ENCODE data around the gene IRF9. TPM values are rescaled to one million over a fixed set of nuclear protein-coding genes. Genes with fewer than 3 reads are reported as not detected.

The IRF9 gene
- 35.1 and 40.7 TPM in 2 replicates for total RNA-seq (2014; rRNA removed; shearing (Covaris generic))
- 36.2 and 39.1 TPM in 2 replicates for total RNA-seq (2022)
- percentile 57 among the genes with signal in this experiment for Bru-seq, nascent RNA
- percentile 59 among the genes with signal in this experiment for BruChase-seq, experiment 1, labeled RNA remaining after a 6-hour chase
- BruChase-seq, experiment 2, labeled RNA remaining after a 2-hour chase: percentile 49 among the genes with signal in this experiment
- long read RNA-seq, transcript IRF9-215 (8 exons, 1,769 nt): minor isoform, 12 of 53 reads
- long read RNA-seq, transcript IRF9-202 (9 exons, 1,838 nt): major isoform, 20 of 53 reads
- long read RNA-seq, partial matches to known transcripts: 1 of 53 reads
- long read RNA-seq, other reads (novel, unspliced or antisense): 19 of 53 reads

GRCh38 chr14:24160850-24161804 lies at the start of gene IRF9:
IRF9 (plus strand) TSS chr14:24161265; CDS start chr14:24162145, 880 bp downstream.
- Histone ChIP-seq H3K4me2 (ENCODE audit: low read length) (peak within 1 kb of the TSS; percentile 83), H3K9me2 (ENCODE audit: insufficient read depth, low read length) (no peaks in the 10 kb centered on the region), H3K4me3 (ENCODE audit: low read depth, low read length, poor library complexity, severe bottlenecking) (peak within 1 kb of the TSS; percentile 70), H2AFZ (ENCODE audit: low read length) (no peak within 1 kb of the TSS; the same call in 1 of the 2 replicates), H3K9me3 (ENCODE audit: low read length) (no peaks in the 10 kb centered on the region), H3K79me2 (ENCODE audit: insufficient read depth, low read depth, low read length) (peaks cover 7% of the 10 kb centered on the region; the same call in 1 of the 2 replicates), H3K36me3 (ENCODE audit: insufficient read depth, low read length) (peaks cover 70% of the 10 kb centered on the region), H4K20me1 (ENCODE audit: insufficient read depth, low read length) (no peaks in the 10 kb centered on the region), H3K27ac (ENCODE audit: low read depth, low read length, poor library complexity, severe bottlenecking) (peak within 1 kb of the TSS; percentile 68), H3K4me1 (ENCODE audit: insufficient read depth, low read length, poor library complexity, severe bottlenecking) (peaks cover 16% of the 10 kb centered on the region)
- TF ChIP-seq, protein P1, sequence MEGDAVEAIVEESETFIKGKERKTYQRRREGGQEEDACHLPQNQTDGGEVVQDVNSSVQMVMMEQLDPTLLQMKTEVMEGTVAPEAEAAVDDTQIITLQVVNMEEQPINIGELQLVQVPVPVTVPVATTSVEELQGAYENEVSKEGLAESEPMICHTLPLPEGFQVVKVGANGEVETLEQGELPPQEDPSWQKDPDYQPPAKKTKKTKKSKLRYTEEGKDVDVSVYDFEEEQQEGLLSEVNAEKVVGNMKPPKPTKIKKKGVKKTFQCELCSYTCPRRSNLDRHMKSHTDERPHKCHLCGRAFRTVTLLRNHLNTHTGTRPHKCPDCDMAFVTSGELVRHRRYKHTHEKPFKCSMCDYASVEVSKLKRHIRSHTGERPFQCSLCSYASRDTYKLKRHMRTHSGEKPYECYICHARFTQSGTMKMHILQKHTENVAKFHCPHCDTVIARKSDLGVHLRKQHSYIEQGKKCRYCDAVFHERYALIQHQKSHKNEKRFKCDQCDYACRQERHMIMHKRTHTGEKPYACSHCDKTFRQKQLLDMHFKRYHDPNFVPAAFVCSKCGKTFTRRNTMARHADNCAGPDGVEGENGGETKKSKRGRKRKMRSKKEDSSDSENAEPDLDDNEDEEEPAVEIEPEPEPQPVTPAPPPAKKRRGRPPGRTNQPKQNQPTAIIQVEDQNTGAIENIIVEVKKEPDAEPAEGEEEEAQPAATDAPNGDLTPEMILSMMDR (conservative IDR thresholded peaks at IDR 0.05; ENCODE audit: low read length): peak; percentile 95
- no peak for TF ChIP-seq EZH2phosphoT487 (IDR thresholded peaks at IDR 0.05; ENCODE audit: borderline replicate concordance, low read depth, low read length)
- TSS peak; percentile 45 for BruUV-seq (replicated peaks)
- ChIA-PET CTCF (ENCODE audit: unreplicated experiment) (interaction anchor here (0.7 to 2.1 kb wide), 10 partner anchors 10 to 67 kb away, joined by 3 to 8 read pairs (median 4); partner anchors contain the start of genes CHMP4A, DCAF11, EMC9 and NRL), POLR2A (interaction anchor here (0.6 to 2.7 kb wide), 13 partner anchors 13 to 212 kb away, joined by 3 to 15 read pairs (median 3); partner anchors contain the start of genes DCAF11, EMC9, IPO4 and PCK2)
- intact Hi-C loops (cut with micrococcal nuclease; ENCODE audit: unreplicated experiment): loop anchor here (1.0 to 2.0 kb wide), 7 partner anchors 14 to 147 kb away; partner anchors contain the start of genes DCAF11, EMC9, IPO4 and NRL
- DNase-seq (ENCODE audit: low spot score): peak; percentile 95

DNA sequence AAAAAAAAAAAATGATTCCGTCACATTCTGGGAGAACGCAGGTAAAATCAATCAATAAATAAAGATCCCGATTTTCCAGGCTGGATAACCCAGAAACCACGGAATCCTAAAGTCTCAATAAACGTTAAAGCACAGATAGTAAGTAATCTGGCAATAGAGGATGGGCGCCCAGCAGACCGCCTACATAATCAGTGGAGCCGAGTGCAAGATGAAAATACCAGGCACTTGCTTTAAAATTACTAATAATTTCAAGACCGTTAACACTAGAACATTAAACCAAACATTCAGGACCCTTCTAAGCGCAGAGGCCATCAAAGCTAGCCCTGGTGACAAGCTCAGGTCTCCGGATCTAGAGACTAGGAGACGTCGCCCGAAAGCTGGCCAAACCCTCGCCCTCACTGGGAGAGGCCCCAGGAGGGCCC lies 47.7 kb upstream of the IRF9 start:
- H3K4me2 ChIP-seq (ENCODE audit: low read length): peak overlapping the region; percentile 95
- H3K36me3 ChIP-seq (ENCODE audit: insufficient read depth, low read length): peaks cover 20% of the 10 kb centered on the region
- peaks cover 24% of the 10 kb centered on the region for H3K4me1 ChIP-seq (ENCODE audit: insufficient read depth, low read length, poor library complexity, severe bottlenecking)
- H3K9me3 ChIP-seq (ENCODE audit: low read length): no peaks in the 10 kb centered on the region
- H3K79me2 ChIP-seq (ENCODE audit: insufficient read depth, low read depth, low read length): peaks cover 8% of the 10 kb centered on the region; the same call in 1 of the 2 replicates
- intact Hi-C loops (cut with micrococcal nuclease; ENCODE audit: unreplicated experiment): no loop called here
- no peaks in the 10 kb centered on the region for H4K20me1 ChIP-seq (ENCODE audit: insufficient read depth, low read length)
- no peaks in the 10 kb centered on the region for H3K9me2 ChIP-seq (ENCODE audit: insufficient read depth, low read length)
- H2AFZ ChIP-seq (ENCODE audit: low read length): peak overlapping the region; percentile 90; the same call in 1 of the 2 replicates
- ChIA-PET CTCF (ENCODE audit: unreplicated experiment) (interaction anchor here (1.0 to 2.7 kb wide), 3 partner anchors 18 to 48 kb away, joined by 3 to 12 read pairs (median 6); partner anchors contain the start of genes IRF9 and PSME1), POLR2A (interaction anchor here (0.6 to 4.2 kb wide), 6 partner anchors 19 to 162 kb away, joined by 4 to 64 read pairs (median 20); partner anchors contain the start of genes PCK2, PSME1, PSME2 and RABGGTA)
- H3K4me3 ChIP-seq (ENCODE audit: low read depth, low read length, poor library complexity, severe bottlenecking): peak overlapping the region; percentile 91
- BruUV-seq (replicated peaks): TSS peak; percentile 79
- H3K27ac ChIP-seq (ENCODE audit: low read depth, low read length, poor library complexity, severe bottlenecking): peak overlapping the region; percentile 93
- DNase-seq (ENCODE audit: low spot score): peak; percentile 37
- no peak for TF ChIP-seq EZH2phosphoT487 (IDR thresholded peaks at IDR 0.05; ENCODE audit: borderline replicate concordance, low read depth, low read length)
- TF ChIP-seq, protein P1 (conservative IDR thresholded peaks at IDR 0.05; ENCODE audit: low read length): no peak

All from OCI-LY7 (cell line).